OCI-LY7 (cell line): Measurements from ENCODE around the gene ABHD10. TPM values are rescaled to one million over a fixed set of nuclear protein-coding genes. Genes with fewer than 3 reads are reported as not detected.

Source experiments
- BruUV-seq: library from RNA; stranded (reverse); fragments of 400-500 nt; replicated peaks from 2 replicates; lab custom pipeline; 2021; lab: Mats Ljungman, UMichigan
- CTCF ChIA-PET: fragments of 300-600 bp; sonication (Branson Sonifier 250); formaldehyde crosslinking; loops from one replicate; lab custom pipeline; 2022; ENCODE audit warnings: antibody characterized with exemption; ENCODE audit not compliant: unreplicated experiment; lab: Charles Lee
- POLR2A ChIA-PET: fragments of 300-600 bp; sonication (Branson Sonifier 250); formaldehyde crosslinking; loops from one replicate; lab custom pipeline; 2022; ENCODE audit warnings: antibody characterized with exemption; lab: Charles Lee
- DNase-seq: peaks from one replicate; pipeline ENCODE4 v3.0.0-alpha.2; 2015; ENCODE audit warnings: low spot score
- H2AFZ ChIP-seq: fragments of 200-600 bp; sonication (generic), shearing (Covaris generic); 2 replicates; pipeline ENCODE4 v1.6.1; 2014; ENCODE audit warnings: mild to moderate bottlenecking, antibody characterized with exemption, low read length, moderate library complexity
- H3K27ac ChIP-seq: fragments of 200-600 bp; sonication (generic); 2 replicates; pipeline ENCODE4 v1.5.1; 2014; ENCODE audit warnings: mixed run types, low read depth, mild to moderate bottlenecking, moderate library complexity, low read length, inconsistent platforms; ENCODE audit not compliant: poor library complexity, severe bottlenecking
- H3K36me3 ChIP-seq: fragments of 200-600 bp; sonication (generic); 2 replicates; pipeline ENCODE4 v1.6.1; 2014; ENCODE audit warnings: mild to moderate bottlenecking, antibody characterized with exemption, low read length, moderate library complexity, mixed read lengths; ENCODE audit not compliant: insufficient read depth
- H3K4me1 ChIP-seq: fragments of 200-600 bp; sonication (generic); 2 replicates; pipeline ENCODE4 v1.5.1; 2014; ENCODE audit warnings: mild to moderate bottlenecking, low read length; ENCODE audit not compliant: insufficient read depth, poor library complexity, severe bottlenecking
- H3K4me2 ChIP-seq: fragments of 200-600 bp; sonication (generic); 2 replicates; pipeline ENCODE4 v1.6.1; 2014; ENCODE audit warnings: mild to moderate bottlenecking, low read length
- H3K4me3 ChIP-seq: fragments of 200-600 bp; sonication (generic); 2 replicates; pipeline ENCODE4 v1.5.1; 2014; ENCODE audit warnings: mild to moderate bottlenecking, low read depth, low read length; ENCODE audit not compliant: poor library complexity, severe bottlenecking
- H3K79me2 ChIP-seq: fragments of 200-600 bp; sonication (generic); 2 replicates; pipeline ENCODE4 v1.6.1; 2016; ENCODE audit warnings: low read depth, mild to moderate bottlenecking, low read length, moderate library complexity, mixed read lengths; ENCODE audit not compliant: insufficient read depth
- H3K9me2 ChIP-seq: fragments of 200-600 bp; sonication (generic); 2 replicates; pipeline ENCODE4 v1.6.1; 2016; ENCODE audit warnings: mild to moderate bottlenecking, low read length, mixed read lengths; ENCODE audit not compliant: insufficient read depth
- H3K9me3 ChIP-seq: fragments of 200-600 bp; sonication (generic); 2 replicates; pipeline ENCODE4 v1.6.1; 2014; ENCODE audit warnings: mild to moderate bottlenecking, mixed run types, low read length, mixed read lengths
- H4K20me1 ChIP-seq: fragments of 200-600 bp; sonication (generic); 2 replicates; pipeline ENCODE4 v1.6.1; 2014; ENCODE audit warnings: mild to moderate bottlenecking, antibody characterized with exemption, low read length, moderate library complexity, mixed read lengths; ENCODE audit not compliant: insufficient read depth
- CTCF ChIP-seq: fragments of 200-600 bp; sonication (generic); conservative IDR thresholded peaks from 2 replicates; pipeline ENCODE4 v1.5.1; 2014; ENCODE audit warnings: mild to moderate bottlenecking, antibody characterized with exemption, low read length, moderate library complexity, mixed read lengths
- EZH2phosphoT487 ChIP-seq: fragments of 200-600 bp; sonication (generic); IDR thresholded peaks from 2 replicates; pipeline ENCODE4 v1.6.1; 2018; ENCODE audit warnings: low read depth, borderline replicate concordance, mild to moderate bottlenecking, mixed run types, antibody characterized with exemption, low read length, moderate library complexity, mixed read lengths
- intact Hi-C: fragments of 100-400 bp; cut with micrococcal nuclease; formaldehyde crosslinking; loops from one replicate; pipeline ENCODE4 v1.10.0; 2022; ENCODE audit not compliant: unreplicated experiment
- total RNA-seq, 2 experiments: library from RNA; depleted of rRNA in 1 of 2; stranded (reverse); fragments of >200 nt in 1 of 2; shearing (Covaris generic) in 1 of 2; gene quantifications; 2 replicates each; pipeline ENCODE4 v1.2.3, GENCODE V29; 2014 to 2022

ABHD10 gene
- total RNA-seq, 2 experiments from 2014 or later = 40.8 to 46.5 TPM

- Histone ChIP-seq H3K4me3 (no peak overlapping the region), H3K4me1 (peaks cover 9% of the 10 kb centered on the region), H3K9me2 (no peaks in the 10 kb centered on the region), H3K79me2 (no peaks in the 10 kb centered on the region), H4K20me1 (no peaks in the 10 kb centered on the region), H3K36me3 (no peaks in the 10 kb centered on the region), H3K27ac (no peak overlapping the region), H2AFZ (no peak overlapping the region), H3K4me2 (no peak overlapping the region), H3K9me3 (no peaks in the 10 kb centered on the region)
- TF ChIP-seq CTCF (no peak), EZH2phosphoT487 (no peak)
- no TSS peak for BruUV-seq
- intact Hi-C loops = no loop called here
- DNase-seq = no peak
- CTCF ChIA-PET = no interaction called here
- POLR2A ChIA-PET = interaction anchor here (1.0 kb wide), 1 partner anchor 15 kb away, joined by 5 read pairs; no protein-coding TSS in a partner anchor
These were observed 23.5 kb downstream of the ABHD10 start for GRCh38 chr3:112002096-112002971.

GRCh38 chr3:112003321-112004080, 24.7 kb downstream of the ABHD10 start:
- Histone ChIP-seq H3K27ac (no peak overlapping the region), H3K4me3 (no peak overlapping the region), H4K20me1 (no peaks in the 10 kb centered on the region), H3K4me2 (no peak overlapping the region), H3K9me2 (no peaks in the 10 kb centered on the region), H3K36me3 (no peaks in the 10 kb centered on the region), H3K79me2 (no peaks in the 10 kb centered on the region), H2AFZ (no peak overlapping the region), H3K9me3 (no peaks in the 10 kb centered on the region), H3K4me1 (peaks cover 8% of the 10 kb centered on the region)
- no TSS peak for BruUV-seq
- ChIA-PET POLR2A (interaction anchor here (1.0 to 2.1 kb wide), 4 partner anchors 10 to 17 kb away, joined by 3 to 7 read pairs (median 5); no protein-coding TSS in a partner anchor), CTCF (interaction anchor here (0.7 kb wide), 1 partner anchor 11 kb away, joined by 3 read pairs; no protein-coding TSS in a partner anchor)
- intact Hi-C loops = no loop called here
- DNase-seq = no peak
- no peak for TF ChIP-seq CTCF
- no peak for TF ChIP-seq EZH2phosphoT487
